8988T (cell line): Measurements from ENCODE around the gene ETNK2.

Experiments
- DNase-seq: peaks from one replicate; pipeline ENCODE4 v3.0.0; 2011

Gene ETNK2

DNA sequence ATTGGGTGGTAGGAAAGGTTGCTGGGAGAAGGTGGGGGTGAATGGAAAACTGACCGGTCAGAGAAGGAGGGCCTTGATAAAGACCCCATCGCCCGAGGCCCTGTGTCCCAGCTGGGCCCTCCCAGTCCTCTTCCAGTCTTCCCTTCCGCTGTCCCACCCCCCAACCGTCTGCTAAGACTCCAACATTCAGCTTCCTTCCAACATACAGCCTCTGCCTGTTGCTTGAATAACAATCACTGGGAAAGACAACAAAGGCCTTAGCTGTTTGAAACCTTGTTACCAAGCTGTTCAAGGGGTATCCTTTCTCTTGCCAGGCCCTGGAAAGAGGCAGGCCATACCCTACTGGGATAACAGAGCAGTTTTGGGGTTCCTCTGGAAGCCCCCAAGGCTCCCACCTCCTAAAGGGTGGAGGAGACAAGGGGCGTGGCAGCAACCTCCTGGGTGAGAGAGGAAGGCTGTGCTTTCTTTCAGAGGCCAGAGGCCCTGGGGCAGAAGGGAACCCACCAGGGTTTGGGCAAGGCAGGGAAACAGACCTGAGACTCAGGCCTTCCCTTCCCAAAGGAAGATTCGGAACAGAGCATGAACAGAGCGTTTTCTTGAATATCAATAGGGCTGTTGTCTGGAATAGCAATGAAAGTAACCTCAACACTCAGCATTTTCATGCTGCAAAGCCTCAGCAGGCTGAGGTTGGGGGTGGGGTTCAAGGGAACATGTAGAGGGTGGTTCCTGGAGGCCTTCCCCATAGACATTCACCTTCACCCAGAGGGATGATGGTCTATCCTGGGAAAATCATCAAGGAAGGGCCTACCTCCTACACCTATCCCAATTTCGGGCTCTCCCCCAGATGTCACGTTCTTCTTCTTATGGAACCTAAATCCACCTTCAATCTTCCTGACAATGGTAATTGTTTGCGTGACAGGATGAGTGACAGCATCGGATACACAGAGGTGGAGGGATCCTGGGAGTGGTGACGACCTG lies 4.1 kb downstream of the ETNK2 start:
- DNase-seq, result peak; percentile 5

DNA sequence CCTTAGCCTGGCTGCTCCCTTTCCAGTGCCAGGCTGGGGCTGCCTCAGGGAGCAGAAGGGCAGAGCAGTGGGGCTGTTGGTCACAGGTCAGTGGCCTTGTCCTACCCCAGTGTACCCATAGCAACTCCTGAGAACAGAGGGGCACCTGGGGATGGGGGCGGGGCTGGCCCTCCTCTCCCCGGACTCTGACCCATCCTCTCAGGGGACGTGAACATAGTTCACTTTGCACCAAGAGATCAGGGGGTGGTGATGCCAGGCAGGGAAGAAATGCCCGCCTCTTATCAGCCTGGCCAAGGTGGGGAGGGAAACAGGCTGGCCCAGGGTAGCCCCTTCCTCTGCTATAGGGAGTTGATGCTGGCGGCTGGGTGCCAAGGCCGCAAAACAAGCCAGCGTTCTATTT lies 4.9 kb downstream of the ETNK2 start:
- DNase-seq, result peak; percentile 20

DNA sequence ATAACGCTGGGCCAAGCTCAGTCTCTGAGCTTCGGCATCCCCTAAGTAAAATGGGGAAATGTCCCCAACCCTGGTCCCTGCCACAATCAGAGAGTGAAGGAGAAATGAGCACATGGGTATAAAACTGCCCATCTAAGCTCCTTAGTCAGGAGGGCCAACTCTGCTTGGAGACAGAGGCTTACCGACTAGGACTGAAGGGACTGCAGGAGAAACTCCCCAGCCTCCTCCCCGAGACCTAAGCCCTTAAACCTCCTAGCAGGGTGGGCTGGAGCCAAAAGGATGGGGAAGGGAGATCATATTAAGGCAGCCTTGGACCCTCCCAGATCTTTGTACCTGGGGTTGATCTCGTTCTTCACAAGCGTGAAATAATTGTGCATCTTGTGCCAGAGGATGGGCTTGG lies 5.5 kb downstream of the ETNK2 start:
- DNase-seq, result peak; percentile 8

DNA sequence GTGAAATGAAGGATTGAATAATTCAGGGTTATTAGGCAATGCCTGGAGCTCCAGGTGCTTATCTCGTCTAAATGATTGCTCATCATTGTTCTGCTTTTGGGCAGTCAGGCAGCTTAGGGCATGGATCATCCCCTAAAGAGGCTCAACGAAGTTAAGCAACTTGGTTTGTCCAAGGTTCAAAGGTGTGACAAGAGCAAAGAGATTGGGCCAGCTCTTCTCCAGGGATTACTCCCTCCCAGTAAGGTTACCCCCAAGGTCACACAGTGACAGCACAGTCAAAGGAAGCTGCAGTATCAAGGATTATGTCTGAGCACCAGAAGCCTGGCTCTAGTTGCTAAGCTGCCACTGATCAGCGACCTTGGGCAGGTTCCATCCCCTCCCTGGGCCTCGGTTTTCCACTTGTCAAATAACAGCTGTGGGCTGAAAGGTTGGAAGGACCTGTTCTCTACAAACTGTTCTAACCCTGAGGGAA lies 6.8 kb downstream of the ETNK2 start:
- DNase-seq, result no peak

DNA sequence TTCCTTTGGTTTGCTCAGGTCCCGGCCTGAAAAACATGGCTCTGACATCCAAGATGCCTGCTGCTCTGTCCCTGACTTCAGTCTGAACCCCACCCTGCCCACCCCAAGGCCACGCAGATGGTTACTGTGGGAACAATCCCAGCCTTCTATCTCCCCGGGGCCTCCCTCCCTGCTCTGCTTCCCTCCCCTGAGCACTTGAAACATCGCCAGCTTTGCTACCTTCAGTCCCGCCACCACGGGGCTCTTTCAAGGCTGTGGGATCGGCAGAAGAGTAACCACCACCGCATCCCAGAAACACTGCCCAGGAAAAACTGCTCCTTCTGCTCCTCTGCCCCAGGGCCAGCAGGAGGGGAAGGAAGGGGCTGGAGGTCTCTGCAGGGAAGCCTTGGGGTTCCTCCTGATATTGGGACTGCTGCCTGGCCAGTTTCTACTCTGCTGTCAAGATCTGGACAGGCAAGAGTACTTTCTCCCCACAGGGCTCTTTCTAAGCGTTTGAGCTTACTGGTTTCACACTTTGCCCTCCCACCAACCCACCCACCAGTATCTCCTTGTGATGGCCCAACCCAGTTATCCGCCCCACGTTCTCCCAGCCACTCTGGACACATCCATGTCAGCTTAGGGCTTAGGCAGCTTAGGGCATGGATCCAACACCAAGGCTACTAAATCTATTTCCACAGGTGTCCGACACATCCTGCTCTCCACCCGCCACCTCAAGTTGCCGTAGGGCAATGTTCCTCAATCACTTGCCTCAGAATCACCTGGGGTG lies 8.4 kb downstream of the ETNK2 start:
- DNase-seq, result no peak

DNA sequence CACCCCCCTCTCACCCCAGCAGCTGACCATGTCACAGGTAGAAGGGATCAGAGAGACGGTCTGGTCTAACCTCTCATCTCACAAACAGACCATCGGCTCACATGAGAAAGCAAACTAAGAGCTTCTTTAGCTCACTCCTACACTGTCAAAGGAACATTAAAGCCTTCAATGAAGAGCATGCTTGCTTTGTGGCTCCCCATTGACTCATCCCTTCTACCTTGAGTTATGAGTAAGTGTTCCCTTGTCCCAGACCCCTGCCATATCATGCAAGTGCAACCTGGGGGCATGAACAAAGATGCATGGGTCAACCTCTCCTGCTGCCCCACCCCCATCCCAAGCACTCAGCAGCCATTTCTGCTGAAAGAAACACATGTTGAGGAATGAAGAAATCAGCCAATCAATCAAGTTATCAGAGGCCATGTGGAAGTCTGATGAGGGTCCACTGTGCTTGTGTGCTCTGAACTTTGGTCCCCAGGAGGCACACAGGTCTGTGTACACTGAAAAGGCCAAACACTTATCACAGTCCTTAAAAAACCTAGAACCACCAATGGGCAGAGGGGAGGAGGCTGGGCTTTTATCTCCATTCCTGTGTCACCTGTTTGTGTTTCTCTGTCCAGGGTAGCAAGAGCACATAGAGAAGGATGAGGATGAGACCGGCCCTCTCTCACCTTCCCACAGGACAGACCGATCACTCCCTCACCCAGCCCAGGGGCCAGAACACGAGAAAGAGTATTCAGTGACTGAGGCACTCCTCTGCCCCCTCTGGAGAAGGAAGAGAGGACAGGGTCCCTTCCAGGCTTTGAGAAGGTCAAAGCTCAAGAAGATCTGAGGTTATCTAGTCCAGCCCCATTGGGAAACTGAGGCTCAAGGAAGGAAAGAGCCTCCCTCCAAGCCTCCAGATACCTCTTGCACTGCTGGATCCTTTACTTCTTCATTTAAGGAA lies 9.5 kb downstream of the ETNK2 start:
- no peak for DNase-seq

DNA sequence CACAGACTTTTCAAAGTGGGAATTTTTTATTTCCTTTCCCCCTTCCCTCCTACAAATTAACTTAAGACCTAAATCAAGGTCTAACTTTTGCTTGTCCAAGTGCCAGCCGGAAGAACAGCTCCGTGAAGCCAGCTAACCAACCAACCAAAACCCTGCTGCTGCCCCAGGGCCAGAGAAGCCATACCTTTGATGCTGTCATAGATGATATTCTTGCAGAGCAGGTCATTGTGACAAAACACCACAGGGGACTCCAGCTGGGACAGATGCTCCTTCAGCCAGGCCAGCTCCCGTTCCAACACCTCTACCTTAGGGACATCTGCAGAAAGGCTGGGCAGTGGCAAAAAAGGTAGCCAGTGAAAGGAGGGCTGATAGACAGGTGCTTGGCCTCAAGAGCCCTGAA lies 10.7 kb downstream of the ETNK2 start:
- DNase-seq, result no peak

DNA sequence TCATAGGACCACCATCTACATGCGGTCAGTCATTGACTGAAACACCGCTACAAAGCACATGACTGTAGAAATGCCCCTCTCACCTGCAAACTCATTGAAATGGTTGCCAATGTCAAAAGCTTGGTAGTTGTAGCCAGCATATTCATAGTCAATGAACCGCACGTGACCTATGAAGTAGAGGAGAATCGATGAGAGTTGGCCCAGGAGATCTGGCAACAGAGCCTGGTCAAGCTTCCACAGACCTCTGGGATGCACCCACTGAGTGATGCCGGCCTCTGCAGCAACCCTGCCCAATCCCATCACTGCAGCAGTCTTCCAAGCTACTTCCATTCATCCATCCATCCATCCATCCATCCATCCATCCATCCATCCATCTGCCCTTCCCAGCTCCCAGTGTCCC lies 11.9 kb downstream of the ETNK2 start:
- DNase-seq, result no peak

DNA sequence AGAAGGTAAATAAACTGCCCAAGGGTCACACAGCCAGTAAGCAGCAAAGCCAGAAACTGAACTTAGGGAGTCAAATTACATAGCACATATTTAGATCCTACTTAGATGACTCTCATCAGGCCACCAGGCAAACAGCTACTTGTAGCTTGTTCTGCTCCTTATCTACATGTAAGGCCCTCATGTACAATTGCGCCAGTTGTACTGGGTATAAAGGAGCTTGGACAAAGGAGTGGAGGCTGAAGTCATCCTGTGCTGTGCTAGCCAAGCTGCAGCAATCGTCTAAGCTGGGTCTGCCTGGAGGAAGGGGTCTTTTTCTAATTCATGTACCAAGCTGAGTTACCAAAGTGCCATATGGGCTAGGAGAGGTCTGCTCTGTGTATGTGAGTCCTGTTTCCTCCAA lies 12.8 kb downstream of the ETNK2 start:
- DNase-seq, result no peak

DNA sequence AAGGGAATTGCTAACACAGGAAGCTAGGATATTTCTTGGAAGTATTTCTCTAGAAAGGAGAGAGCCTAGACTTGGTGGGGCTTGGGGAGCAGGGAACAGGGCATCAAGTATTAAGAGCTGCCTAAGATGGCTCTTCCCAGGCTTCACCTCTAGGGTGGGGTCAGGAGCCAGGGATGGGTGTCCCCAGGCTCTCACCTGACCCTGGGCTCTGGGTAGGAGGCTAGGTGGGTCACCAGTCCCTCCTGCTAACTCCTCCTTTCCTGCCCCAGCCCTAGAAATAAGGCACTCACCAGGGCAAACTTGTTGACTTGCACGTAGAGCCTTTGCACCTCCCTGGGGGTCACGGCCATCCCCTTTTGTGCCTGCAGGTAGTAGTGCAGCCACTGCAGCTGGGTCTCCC lies 15.0 kb downstream of the ETNK2 start:
- no peak for DNase-seq

DNA sequence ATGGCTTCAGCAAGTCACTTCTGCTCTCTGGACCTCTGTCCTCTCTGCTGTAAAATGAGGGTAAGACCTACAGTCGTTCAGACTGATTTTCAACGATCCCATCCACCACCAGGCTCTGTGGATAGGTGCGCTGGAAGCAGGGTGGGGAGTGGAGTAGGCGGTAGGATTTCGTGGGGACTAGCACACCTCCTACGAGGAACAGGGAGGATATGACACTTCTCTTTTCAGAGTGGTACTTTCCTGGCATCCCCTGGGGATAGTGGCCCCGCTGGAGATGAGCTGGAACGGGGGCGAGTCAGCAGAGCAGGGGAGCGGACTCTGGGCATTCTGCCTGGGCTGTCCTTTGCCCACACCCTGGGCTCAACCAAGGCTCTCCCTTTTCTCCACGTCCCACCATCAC lies 17.7 kb downstream of the ETNK2 start:
- DNase-seq, result no peak

DNA sequence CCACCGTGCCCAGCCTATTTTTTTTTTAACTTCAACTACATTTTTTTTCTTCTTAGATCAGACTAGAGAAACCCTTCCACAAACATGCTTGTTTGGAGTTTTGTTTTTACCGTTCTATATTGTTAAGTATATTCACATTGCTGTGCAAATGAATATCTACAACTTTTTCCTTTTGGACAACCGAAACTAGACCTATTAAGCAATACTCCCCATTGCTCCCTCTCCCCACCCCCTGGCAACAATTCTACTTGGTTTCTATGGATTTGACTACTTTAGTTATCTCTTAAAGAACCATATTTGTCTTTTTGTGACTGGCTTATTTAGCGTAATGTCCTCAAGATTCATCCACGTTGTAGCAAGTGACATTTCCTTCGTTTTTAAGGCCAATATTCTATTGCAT lies 19.1 kb downstream of the ETNK2 start:
- DNase-seq, result no peak

DNA sequence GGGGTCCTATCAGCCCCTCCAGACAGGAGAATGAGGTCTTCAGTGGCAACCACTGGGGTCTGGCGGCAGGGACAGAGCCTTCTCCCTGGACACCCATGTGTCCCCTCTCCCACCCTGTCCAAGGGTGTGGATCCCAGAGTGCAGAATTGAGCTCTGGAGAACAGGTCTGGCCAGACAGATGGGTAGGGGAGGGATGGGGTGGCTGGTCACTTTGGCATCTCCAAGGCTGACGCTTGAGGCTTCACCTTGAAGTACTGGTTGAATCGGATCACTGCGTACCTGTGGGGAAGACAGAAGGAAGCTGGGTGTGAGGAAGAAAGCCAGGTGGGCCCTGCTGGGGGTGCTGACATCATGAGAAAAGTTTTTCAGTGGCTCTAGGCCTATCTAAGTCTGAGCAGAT lies 19.9 kb downstream of the ETNK2 start:
- no peak for DNase-seq

DNA sequence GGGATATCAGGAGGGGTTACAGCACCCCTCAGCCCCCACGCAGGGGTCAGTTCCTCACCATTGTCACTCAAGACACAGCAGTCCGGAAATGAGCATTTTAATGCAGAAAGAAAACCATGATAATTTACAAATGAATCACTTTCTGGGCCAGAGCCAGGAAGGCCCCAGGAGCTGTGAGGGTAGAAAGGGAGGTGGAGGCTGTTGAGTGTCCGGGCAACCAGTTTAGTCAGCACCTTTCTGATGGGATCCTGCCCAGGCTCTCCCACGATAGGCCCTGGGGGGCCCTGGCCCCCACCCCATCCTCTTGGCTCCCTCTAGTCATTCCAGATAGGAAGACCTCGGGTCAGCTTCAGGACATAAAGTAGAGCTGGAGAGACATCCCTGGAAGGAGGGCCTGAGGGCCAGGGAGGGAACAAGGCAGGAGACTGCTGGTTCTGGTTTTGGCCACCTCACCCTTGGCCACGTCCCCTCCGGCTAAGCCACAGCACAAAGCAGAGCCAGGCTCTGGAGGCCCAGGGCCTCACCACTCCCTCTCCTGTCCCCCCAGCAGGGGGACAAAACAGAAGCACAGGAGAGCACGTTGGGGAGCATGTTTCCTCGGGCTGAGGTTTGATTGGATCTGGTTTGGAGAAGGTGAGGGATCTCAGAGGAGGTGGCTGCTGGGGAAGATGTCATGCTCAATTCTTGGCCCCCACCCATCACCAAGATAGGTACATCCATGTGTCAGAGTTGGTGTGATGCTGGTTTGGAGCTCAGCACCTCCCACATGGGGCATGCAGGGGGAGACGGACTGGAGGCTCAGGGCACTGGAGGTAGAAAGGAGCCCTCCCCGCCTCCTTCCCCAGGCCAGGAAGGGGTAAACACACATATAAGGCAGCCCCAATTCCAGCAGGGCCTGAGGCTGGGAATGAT lies 20.6 kb downstream of the ETNK2 start:
- no peak for DNase-seq

DNA sequence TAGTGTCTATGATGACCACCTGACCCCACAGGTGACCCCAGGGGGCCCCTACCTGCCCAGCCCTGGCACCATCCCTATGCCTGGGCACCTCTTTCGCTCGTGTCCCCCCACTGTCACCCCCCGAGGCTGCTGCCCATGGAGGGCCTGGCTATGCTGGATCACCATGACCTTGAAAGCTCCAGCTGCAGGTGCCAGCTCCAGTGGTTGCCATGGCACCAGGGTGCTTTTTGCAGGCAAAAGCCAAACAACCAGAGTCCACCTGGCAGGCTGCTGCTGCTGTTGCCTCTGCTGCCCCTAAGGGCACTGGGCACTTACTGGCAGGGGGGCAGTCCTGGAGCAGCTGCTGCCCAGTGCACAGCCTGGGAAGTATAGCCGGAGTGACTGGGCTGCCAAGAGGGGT lies 21.7 kb downstream of the ETNK2 start:
- no peak for DNase-seq

DNA sequence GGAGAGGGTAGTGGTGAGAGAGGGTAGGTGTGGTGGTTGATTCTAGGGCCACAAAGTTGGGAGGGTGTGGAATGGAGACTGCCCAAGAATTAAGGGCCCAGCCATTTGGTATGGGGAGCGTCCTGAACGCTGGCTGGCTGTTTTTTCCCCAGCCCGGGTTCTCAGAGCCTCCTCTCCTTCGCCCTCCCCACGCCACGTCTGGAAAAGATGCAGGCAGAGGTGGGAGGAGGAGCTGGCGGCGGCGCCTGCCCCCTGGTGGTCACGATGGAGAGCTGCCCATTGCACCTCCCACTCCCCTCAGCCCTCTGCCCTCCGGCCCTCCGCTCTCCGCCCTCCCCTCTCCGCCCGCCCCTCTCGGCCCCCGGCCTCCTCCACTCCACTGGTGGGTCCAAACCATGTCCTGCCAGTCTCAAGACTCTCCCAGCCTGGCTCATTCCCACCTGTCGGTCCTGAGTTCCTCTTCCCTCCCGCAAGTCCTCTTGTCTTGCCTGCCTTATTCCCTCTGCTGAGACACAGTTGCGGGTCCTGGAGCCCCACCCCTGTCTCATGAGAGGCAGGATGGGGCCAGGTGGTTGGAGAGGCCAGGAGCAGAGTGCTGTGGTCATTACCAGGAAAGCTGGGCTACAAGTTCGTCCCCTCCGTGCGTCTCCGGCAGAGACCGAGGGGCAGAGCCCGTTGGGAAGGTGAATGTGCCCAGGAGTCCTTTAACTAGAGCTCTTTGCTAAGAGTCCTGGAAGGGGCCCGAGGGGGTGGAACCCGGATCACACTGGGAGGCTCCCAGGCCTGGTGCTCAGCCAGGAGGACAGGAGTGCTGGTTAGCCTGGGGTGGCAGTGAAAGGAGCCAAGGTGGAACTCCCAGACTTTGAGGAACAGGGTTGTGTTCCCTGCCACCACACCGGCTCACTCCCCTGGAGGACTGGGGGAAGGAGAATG lies 22.6 kb downstream of the ETNK2 start:
- DNase-seq, result peak; percentile 92

DNA sequence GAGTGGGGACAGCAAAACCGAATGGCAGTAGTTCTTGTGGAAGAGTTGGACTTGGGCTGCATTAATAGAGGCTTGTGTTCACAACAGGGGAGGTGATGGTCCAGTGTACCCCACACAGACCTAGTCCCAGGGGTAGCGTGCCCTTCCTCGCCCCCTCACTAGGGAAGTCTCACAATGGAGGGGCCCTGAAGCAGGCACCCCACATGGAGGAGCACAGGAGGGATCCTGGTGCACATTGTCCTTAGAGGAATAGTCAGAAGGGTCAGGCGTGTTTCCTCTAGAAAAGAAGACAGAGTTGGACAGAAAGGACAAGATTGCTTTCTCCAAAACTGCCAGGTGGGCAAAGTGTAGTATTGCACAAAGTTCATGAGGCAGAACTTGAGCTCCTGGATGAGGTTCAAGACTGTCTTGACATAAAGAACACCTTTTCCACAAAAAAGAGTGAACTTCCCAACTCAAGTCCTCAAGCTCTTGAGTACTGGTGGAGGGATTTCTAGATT lies 23.3 kb downstream of the ETNK2 start:
- no peak for DNase-seq

DNA sequence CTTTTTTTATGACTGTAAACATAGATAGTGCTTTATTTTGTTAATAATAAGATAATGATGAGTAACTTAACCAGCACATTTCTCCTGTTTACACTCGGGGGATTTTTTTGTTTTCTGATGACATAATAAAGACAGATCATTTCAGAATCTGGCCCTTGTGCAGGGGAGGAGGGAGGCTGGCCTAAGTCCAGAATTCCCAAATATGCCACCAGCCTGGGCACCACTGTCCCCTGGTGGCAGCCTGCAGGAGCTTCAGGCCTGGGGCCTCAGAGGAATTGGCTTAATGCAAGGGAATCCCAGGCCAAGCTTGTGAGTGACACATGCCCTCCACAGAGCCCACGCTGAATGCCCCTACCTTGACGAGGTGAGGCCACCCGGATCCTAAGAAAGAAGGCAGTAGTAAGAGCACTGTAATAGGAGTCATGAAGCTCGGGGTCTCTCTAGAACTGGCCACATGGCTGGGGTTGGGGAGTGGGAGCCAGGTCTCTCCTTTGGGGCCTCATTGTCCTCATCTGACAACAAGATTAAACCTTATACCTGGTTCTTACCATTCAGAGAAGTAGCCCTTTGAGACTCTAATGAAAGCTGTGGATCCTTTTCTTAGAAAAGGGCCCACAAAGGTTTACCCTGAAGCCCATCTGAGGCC lies 24.1 kb downstream of the ETNK2 start:
- peak; percentile 87 for DNase-seq

DNA sequence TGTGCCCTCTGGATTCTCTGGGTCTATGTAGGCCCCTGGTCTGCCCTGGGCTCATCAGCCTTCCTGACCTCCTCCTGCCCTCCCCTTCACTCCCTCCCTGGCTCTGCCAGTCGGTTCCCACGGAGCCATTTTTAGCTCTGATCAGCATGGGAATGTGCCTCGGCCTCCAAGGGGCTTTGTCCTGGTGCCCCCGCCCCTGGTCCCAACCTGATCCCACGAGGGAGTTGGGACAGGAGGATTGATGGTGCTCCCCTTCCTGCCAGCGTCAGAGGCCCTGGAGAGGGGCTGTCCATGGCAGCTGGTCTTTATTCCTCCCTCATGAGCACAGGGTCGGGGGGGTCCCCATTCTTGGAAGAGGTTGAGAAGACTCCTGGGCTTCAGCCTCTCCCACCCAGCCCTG lies 24.9 kb downstream of the ETNK2 start:
- DNase-seq, result no peak

DNA sequence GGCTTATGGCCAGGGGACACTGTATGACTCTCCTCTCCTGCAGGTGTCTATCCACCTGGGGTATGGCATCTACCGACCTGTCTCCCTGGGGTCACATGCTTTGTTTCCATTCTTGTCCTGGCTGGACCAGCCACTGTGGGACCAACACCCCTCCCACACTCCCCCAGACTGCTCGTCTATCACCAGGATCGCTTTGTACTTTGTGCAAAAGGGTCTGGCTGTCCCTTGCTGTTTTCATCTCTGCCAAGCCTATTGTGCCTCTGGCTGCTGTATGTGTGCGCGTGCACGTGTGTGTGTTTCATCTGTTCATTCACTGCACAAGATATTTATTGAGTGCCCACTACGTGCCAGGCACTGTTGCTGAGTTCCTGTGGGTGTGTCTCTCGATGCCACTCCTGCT lies 25.5 kb downstream of the ETNK2 start:
- DNase-seq, result no peak
